NAMALWA (cell line): ENCODE data around the gene BEND7.
"Not testable (repeated sequence)": the region's sequence is repeated elsewhere in the genome, so short reads cannot be mapped to it uniquely, and the experiment has no call there.

ENCODE experiments used
- DNase-seq: peaks from one replicate; pipeline ENCODE4 v3.0.0-alpha.2; 2015; ENCODE audit warnings: low spot score

The BEND7 gene

DNA sequence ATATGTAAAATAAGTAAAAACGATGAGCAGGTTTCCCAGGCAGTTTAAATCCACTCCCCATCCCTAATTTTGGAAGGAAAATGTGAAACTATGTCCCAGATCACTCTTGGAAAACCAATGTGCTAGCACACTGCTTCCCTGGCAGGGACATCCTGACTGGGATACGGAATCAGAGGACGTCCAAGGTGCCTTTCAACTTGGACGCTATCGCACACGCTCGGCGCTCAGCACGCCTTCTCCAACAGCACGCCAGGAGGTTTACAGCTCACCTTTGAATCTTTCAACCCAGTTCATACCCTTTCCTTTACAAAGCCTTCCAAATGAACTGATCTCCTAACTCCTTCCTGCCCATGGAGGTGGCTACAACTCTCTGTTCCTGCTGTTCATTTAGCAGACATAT, 47.1 kb downstream of the BEND7 start:
- DNase-seq, result no peak

- DNase-seq, result no peak
Measured at GRCh38 chr10:13475124-13475523, 53.7 kb downstream of the BEND7 start.

- DNase-seq, result no peak
Measured at GRCh38 chr10:13473986-13474385, 54.8 kb downstream of the BEND7 start.

- DNase-seq, result no peak
Measured at GRCh38 chr10:13472359-13472758, 56.5 kb downstream of the BEND7 start.

DNA sequence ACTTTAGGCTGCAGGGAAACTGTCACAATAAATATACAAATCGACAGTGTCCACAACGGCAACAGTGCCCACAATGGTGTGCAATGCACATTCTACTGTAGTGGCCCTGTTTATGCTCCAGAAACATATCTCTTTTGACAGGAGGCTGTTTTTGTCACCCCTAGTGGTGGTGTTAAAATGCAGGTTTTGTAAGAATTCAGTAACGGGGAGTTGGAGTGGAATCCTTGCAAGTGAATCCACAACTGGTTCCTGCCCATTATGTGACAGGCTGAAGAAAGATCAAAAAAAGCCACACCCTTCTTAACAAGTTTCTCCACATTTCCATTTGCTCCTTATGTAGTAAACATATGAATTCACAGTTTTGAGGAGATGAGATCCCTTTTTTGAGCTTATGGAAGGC, 58.5 kb downstream of the BEND7 start:
- peak; percentile 46 for DNase-seq

DNA sequence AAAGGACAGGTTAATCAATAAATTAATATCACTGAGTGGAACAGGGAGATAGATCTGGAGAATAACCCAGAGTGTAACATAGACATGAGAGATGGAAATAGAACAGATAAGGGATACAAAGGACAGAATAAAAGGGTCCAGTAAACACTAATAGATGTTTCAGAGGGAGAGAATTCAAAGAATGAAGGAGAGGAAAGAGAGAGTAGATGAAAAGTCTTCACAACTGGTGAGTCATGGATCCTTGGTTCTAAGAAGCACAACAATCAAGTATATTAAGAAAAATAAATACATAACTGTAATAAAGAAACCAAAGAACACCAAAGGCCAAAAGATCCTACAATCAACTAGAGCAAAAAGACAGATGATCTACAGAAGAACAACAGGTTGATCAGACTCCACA, 66.3 kb downstream of the BEND7 start:
- DNase-seq, result no peak

DNA sequence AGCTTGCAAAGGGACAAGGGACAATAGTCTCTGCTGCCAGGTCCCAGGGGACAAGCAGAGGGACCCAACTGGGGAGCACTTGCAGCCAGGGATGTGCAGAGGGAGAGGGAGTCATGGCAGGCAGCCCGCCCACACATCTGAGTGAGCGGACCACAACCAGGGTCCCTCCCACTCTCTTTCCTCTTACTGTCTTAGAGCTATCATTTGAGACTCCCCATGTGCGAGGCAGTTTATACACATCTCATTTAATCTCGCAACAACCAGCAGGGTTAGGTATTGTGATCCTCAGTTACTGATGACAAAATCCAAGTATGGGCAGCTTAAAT, 70.2 kb downstream of the BEND7 start:
- no peak for DNase-seq

DNA sequence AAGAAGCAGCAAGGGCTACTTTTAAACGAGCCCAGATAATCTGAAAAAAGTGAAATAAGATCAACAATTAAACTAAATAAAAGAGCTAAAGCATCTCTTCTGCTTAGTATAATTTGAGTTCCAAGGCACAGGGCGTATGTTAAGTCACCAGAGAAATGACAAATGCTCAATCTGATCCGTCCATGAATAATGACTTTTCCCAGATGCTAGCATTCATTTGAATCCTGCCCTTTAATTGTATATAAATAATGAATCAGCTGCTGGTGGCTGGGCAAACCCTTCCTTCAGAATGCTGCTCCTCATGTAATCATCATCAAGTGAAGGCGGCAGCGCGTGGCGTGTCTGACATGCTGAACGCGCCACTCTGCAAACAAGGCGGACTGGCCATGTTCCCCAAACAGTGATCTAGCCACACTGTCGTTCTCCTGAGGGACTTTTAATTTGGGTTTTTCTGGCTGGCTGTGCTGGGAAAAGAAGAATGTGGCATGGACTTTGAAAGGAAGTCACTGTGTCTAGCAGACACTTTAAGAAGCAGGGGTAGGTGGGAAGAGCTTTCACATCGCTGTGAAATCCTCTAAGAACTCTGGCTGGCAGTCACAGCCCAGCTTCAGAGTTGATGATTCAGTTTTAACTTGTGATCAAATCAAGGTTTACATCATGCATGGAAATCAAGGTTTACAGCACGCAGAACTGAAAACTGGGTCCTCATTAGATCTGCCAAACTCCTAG, 70.7 kb downstream of the BEND7 start:
- DNase-seq, result no peak

DNA sequence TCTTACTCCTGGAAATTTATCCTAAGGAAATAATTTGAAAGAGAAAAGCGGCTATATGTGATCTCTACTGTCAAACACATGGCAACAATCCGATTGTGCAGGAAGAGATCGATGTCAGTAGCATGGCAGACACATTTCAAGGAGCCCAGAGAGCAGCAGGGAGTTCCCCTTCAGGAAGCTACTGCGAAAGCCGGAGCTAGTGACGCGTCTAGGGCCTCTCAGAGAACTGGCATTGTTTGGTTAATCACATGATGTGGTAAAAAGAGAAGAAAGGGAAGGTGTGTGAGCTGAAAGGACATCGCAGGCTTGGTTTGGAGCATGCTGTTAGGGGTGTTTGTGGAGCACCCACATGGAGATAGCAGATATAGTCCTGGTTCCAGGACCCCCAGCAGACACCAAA, 74.9 kb downstream of the BEND7 start:
- no peak for DNase-seq

- no peak for DNase-seq
Measured at GRCh38 chr10:13450069-13450468, 78.7 kb downstream of the BEND7 start.

GRCh38 chr10:13449296-13449695, 79.5 kb downstream of the BEND7 start:
- DNase-seq, result no peak

- DNase-seq, result no peak
Measured at GRCh38 chr10:13448216-13448615, 80.6 kb downstream of the BEND7 start.

GRCh38 chr10:13445656-13446400, 83.0 kb downstream of the BEND7 start:
- DNase-seq, result no peak

DNA sequence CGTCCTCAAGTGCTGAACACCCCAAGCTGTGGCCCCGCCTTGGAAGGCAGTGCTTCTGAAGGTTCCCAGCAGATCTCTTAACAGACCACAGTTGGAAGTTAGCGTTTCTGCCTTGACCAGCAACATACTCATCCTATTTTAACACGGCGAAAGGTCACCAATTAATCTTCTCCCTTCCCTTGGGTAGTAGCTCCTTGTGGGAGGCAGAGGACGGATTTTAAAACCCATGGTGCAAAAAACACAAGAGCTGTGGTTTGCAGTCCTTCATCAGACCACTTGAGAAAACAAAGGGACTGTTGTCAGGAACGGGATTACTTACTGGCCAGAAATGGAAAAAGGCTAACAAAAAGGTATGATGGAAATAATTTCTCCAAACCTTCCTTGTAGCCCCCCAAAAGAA, 87.3 kb downstream of the BEND7 start:
- DNase-seq, result no peak

DNA sequence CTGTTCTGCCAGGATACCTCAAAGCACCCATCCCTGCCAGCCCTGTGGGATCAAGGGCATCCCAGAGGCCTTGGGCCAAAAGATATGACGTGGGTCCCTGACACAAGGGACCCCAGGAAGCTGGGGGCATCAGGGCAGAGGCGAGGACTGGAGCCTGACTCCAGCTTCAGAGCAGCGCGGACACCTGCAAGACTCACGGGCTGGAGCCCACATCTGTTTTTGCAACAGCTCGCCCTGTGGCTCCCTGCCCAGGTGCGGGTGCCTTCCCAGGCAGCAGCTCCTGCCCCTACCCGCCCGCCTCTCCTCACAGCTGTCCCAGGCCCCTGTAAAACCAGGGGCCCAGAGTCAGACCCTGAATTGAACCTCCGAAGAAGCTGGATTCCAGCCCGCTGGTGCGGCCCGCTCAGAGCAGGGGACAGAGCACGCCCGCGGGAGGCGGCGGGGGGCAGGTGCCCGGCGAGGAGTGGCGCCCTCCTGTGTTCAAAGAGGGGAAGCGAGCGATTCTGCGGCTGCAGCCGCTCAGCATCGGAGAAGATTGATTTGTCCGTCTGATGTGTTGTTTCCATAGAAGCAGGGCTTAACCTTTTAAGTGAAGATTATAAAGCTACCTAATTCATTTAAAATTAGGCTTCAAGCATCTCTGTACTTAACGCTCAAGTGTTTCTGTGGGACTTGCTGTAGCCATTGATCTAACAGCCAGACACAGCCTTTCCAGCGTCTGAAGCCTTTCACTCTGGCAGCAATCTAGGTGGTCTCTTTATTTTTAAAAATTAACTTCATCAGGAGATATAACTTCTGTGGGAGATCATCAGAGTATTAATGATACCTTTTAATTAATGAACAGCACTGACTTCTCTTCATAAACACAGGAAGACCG, 88.4 kb downstream of the BEND7 start:
- peak; percentile 65 for DNase-seq

DNA sequence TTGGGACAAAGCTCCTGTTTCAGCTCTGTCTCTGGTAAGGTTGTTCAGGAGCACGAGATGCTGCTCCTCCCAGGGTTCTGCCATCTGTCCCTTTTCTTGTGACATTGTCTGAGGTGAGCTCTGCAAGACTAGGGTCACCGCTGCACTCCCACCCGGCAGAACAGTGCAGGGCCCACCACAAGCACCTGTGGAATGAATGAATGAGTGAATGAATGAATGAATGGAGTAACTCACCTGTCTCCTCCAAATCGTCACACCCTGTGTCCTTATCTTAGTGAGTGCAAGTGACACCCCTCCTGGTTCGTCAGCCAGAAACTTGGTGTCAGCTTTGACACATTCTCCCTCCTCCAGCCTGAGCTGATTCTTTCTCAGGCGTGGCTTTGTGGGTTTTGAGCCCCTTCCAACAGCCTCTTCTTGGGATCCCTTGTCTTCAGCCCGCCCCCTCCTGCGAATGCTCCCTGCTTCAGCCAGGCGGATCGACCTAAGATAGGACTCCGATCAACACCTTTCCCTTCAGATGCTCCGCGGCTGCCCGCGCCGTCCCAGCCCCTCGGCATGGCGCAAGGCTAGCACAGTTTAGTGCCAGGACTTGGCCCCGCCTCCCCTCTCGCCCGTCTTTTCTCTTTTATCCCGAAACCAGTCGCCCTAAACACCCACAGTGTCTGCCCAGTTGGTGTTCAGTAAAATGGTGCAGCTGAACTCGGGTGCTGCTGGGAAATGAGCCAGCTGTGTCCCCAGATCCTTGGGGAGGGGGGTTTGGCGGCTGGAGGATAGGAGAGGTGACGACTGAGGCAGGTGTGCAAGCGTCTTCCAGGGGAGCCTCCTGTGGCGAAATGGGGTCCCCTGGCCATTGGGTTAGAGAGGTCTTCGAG, 89.3 kb downstream of the BEND7 start:
- DNase-seq, result no peak

GRCh38 chr10:13437026-13437555, 91.7 kb downstream of the BEND7 start:
- no peak for DNase-seq

- not testable (repeated sequence) for DNase-seq
Measured at GRCh38 chr10:13427943-13428342, 100.9 kb downstream of the BEND7 start.

DNA sequence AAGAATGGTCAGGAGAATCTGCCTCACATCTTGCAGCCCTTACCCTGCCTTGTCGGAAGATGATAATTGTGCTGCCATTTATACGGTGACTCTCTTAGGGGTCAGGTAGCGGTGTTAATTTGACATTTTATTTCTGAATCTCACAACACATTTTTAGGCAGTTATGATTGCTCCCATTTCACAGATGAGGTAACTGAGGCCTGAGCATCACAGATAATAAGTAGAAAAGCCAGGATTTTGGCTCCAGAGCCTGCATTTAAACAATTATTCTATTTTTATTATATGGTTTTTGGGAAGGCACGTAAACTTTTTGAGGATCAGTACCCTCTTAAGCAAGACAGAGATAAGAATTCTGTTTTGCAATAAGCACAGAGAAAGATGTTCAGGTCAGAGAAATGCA, 103.4 kb downstream of the BEND7 start:
- DNase-seq, result no peak

DNA sequence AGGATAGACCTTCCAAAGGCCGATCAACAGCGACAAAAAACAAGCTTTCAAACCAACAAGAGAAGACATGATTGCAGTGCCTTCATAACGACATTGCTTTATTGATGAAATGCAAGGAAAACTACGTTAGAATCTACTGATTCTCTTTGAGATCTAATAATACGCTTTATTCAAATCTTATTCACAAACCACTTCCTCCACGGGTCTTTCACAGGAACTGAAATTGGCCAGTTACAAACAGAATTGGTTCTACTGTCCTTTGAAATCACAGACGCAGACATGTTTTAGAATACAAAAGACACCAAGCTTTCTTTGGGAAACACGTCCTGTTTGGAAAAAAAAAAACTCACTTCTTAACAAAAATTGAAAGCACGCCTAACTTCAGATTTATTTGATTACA, 106.0 kb downstream of the BEND7 start:
- DNase-seq, result peak; percentile 20

- DNase-seq, result no peak
Measured at GRCh38 chr10:13421382-13421917, 107.4 kb downstream of the BEND7 start.
